AG08395 (cell line): ENCODE data around the gene EDAR.

Experiments
- DNase-seq: peaks from one replicate; pipeline ENCODE4 v3.0.0; 2012; ENCODE audit warnings: mixed read lengths, low spot score

The EDAR gene

DNA sequence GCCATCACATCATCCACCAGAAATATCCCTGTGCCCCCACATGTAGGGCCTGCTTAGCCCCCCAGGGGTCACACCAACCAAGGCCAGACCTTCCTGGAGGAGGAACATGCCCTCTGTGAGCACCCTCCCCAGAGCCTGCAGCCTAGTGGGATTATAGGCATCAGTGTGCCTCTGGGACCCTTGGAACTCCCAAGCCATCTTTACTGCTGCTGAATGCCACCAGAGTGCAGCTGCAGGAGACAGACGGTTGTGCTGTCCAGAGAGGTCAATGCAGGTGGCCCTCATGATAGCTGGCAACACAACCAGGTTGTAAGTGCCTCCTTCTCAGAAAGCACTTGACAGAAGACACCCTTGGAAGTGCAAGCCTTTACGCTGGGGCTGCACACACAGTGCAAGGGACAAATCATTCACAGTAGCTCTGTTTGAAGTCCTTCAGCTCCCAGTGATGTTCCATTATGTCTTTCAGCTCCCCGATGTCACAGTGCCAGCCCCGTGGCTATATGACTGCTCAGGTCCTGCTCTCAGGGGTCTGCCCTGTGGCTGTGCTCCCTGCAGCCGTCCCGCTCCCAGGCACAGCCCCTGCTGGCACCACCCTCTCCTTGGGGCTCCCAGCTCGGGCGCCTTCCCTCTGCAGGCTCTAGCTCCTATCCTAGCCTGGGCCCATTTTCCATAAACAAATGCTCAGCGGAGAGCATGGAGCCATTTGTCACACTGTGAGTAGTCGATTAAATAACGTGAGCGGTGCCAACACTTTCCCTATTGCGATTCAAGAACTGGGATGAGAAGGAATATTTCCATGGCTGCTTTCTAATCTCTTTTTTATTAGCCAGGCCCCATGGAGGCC, 65.1 kb downstream of the EDAR start:
- DNase-seq: no peak

DNA sequence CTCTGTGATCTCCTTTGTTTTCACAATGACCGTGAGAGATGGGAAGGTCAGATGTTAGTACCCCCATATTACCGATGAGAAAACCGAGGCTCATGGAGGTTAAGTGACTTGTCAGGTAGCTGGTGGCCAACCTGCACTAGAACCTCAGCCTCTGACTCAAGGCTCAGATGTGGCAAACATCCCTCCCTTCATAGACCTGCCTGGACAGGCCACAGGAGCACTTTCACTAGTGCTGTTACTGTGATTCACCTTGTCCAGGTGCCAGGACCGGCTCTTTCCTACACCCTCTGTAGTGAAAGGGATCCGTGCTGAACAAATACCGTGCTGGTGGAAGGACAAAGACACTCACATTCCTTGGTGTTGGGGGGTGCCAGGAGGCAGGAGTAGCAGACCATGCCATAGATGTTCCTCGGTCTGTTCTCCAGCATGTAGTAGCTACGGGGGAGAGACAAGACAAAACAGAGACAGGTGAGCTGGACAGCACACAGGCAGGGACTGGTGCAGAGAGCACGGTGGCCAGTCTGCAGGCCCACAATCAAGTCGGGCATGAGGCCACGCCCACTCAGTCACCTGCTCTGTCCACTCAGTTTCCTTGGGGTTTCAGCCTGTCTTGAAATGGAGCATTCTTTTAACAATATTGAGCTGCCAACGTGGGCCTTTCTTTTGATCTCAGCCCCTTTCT, 65.9 kb downstream of the EDAR start:
- no peak for DNase-seq

DNA sequence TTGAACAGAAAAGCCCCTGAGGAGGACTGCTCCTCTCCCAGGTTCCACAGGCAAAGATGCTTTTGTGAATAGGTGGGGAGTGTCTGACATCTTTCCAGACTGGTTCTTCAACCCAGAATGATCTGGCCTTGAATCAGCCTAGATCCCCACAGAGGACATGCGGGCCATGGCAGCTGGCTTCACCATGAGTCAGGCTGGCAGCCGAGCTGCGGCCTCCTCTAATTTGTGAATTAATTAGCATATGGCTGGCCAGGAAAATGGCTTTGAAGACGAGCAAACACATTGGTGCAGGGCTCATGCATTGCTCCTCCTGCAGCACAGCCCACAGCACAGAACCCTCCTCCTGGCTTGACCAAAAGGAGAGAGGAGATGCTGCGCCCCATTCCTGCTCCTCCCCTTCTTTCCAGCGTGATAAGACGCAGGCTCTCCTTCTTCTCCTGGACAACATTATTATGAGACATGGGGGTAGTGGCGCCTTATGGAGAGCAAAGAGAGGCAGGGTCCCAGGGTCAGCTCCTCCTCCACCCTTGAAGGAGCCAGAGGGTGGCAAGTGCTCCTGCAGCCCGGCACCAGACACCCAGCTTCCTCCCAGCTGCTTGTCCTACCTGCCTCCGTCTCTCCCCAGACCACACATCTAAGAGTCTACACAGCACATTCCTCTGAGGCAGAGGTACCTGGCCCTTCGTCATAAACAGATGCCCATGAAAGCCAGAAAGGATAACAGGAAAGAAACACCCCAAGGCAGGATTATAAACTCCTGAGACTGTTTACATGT, 66.7 kb downstream of the EDAR start:
- peak; percentile 62 for DNase-seq

DNA sequence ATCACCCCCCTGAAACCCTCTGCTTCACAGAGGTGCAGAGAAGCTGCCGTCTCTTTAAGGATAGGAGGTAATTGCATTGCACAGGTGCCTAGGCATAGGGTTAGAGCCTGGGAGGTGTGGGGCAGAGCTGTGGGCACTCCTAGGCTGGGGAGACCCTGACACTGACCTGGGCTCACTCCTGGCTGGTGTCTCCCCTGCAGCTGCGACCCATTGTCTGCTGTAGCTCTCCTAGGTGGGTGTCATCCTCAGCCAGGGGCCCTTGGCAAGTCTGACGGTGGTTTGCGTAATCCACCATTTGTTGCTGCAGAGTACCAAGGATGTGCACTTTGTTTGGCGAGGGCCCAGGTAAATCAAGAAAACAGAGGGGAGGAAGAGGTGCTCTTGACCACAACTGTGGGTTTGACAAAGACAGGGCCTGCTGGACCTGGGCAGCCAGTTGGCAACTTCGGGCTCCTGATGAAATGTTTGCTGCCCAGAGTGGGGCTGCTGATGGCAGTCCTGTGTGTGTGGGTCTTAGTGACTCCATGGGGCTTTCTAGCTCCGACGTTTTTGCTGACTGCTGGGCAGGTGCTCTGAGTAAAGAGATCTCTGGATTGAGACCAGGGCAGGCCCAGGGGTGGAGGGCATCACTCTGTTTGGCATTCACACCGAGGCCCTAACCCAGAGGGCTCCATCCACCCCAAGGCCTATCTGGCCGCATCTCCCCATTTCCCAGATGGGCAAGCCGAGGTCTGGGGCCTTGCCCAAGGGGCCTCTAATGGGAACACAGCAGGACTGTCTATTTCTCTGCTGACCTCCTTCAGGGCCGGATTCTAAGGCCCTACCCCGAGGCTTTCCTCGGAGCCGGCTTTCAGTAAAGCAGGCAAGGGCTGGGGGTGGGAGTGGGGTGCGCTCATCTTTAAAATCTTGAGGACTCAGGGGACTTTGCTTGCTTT, 67.7 kb downstream of the EDAR start:
- DNase-seq: no peak

DNA sequence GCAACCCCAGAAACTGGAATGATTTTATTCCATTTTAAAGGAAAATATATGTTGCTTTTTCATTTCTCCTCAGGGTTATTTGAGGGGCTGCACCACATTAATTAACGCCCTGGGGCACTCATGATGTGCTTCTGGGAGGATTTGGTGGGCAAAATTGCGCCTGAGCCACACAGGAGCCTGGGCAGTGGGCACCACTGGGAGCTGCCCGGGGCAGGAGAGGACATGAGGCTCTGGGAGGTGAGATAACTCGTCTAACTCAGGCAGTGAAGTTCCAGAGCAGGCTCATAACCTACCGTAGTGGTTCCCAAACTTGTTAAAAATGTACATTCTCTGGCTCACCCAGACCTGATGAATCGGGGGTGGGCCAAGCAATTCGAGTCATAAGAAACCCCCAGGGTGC, 68.3 kb downstream of the EDAR start:
- no peak for DNase-seq

DNA sequence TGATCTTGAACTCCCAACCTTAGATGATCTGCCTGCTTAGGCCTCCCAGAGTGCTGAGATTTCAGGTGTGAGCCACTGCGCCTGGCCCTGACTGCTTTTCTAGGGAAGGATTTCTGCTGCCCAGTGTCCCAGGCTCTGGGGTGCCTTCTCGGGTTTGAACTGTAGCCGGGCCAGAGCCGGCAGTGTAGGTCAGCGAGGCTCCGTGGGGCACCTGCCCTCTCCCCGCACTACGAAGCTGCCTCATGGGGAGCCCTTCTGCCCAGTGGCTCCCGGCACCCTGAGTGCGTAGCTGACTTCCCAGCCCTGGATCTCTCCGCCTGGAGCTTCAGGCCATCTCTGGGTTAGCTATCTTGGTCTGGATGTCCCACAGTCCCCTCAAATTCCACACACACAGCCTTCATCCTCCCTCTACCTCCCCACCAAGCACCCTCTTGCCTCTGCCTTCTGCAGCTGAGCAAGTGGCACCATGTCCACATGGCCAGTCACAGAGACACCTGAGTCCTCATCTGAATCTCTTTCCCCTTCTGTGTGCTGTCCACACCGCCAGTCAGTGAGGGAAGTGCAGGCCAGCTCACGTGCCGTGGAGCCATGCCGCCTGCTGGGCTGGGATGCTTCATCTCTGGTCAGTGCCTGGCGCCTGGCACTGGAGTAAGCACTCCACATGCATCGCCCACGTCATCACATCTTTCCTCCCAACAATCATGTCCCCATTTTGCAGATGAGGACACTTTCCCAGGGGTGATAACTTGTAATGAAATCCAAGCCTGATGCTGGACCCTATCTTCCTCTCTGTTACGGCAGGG, 69.2 kb downstream of the EDAR start:
- DNase-seq: no peak

DNA sequence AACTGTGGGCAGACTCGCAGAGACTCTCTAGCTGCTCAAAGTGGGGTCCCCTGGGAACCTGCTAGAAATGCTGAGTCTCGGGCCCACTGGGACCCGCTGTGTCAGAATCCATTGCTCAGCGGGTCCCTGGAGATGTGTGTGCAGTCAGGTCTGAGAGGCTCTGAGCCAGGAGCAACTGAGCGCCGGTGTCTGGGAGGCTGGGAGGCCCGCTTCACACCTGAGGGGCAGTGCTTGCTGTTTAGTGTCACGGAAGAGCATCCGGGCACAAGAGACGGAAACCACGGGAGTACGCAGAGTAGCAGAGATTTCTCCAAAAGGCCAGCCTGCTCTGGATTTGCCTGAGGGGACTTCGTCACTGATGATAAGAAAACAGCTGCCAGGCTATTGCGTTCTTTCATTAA, 70.1 kb downstream of the EDAR start:
- DNase-seq: no peak

DNA sequence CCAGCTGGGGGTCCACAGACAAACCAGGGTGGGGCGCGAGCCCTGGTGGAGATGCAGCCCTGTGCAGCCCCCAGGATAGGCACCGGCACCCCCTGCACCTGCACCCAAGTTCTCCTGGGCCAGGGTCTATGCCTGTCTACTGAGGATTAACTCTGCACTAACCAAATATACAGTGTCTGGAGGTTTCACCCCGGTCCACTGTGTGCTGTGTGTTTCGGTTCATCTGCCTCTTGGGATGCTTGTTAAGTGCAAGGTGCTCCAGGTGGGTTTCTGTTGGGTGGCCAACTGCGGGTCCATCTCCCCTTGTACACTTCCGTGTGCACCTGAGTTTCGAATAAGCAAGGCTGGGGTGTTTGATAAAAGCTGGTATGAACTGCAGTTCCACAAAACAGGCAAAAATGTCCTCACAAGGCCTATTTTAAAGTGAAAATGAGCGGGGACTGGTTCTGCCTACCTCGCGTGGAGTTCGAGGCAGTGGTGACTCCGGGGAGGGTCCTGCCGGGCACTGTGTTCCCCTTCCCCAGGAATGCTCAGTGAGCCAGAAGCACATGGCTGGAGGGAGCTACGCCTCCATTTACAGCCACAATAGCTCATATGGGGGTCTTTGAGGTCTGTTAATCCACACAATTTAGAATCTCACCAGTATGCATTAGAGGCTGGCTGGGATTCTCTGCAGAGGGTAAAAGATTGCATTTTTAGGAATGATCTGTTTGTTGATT, 70.7 kb downstream of the EDAR start:
- DNase-seq: no peak

DNA sequence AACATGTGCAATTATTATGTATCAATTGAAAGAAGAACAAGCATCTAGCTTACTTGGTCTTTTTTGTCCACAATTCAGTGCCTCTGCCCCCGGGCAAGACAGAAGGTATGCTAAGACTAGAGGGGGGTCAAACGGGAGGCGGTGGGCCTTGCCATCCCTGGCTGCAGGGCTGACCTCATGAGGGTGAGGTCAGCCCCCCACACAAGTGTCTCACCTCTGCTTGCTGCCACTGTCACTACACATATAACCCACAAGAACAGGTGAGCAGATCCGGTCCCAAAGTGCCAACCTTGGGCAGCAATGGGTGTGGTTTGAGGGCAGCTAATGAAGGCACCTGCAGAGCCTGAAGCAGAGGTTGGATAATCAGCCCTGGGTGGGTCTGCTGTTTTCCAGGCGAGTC, 71.5 kb downstream of the EDAR start:
- DNase-seq: no peak

DNA sequence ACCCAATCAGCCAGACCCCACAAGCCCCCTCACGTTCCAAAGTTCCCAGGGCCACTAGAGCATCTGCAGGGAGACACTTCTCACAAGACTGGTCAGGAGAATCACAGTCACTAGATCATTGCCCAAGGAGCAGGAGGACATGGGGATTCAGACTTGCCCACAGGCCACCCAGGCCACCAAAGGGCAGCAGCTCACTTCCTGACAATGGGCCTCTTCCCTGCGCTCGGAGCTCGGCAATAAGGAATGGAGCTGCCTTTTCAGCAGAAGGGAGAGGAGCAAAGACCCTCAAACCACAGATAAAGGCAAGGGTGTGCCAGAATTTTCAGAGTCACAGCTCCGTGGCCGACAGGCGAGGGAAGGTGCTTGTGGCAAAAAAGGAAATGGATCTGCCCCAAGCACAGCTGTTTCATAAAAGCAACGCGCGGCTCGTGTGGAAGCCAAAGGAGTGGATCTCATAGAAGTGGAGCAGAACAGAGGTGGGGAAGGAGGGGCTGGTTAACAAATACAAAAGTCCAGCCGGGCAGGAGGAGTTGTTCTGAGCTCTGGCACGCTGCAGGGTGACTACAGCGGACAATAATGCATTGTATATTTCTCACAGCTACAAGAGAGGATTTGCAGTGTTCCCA, 72.1 kb downstream of the EDAR start:
- no peak for DNase-seq

DNA sequence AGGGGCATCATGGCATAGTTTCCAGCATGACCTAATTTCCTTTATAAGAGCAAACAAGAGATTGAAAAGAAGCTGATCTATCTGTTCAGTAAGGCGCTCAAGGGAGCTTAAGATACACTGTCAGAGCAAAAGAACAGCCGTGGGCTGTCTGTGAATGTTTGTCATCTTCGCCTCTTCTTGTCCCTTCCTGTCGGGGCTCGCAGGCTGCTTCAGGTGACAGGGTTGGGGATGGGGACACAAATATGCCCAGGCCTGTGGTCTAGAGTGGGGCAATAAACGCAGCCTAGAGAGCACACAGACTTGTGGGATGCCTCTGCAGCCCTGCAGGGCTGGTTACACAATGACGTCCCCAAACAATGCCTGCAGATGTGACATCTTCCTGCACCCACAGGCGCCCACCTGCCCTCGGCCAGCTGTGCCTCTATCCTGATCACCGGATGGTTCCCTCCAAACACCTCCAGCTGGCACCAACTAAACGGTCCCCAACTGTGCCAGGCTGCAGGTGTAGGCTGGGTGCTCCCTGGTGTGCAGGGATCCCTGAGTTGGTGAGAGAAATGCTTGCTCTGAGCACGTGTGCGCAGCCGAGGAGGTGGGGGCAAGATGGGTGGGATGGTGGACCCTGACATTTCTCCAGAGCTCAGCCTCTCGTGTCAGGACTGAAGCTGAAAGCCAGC, 72.8 kb downstream of the EDAR start:
- no peak for DNase-seq

DNA sequence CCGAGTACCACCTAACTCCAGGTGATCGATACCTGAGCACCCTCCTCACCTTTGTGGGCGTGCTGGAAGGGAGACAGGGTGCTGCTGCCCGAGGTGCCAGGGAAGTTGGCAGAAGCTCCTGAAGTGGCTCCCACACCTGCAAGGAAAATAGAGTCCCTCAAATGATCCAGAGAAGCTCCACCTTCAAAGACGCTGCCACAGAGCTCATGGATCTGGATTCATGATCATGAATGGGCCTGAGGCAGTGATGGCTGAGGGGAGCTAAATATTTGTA, 76.5 kb downstream of the EDAR start:
- no peak for DNase-seq

DNA sequence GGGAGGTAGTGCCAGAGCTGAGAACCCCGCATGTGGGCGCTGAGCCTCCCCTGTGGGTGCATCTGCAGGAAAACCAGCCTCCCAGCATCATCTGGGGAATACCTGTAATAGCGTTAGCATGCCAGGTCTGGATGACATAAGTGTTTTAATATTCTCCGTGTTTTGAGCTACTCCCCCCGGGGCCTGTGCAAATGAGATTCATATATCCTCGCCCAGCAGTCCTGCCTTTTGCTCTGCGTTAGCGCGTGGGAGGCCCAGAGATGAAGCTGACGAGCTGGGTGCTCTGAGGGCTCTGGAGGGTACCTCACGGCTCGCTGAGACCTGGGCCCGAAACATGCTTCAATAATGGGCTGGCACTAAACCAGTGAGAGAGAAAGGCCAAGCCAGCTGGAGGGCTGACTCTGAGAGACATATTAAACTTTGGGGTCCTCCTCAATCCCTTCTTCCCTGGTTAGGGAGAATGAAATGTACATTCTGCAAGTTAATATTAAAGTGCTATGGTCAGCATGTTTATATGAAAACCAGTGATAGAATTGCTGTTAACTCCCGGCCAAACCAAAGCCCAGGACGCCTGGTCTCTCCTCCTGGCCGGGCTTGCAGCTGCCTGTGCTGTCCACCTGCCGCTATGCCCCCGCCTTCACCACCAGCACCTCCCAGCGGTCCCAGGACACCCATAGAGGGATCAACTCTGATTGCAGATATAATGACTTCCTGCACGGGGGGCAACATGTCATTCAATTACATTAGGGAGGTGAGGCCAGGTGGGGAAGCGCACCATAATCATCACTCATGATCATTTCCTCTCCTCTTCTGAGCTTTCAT, 77.0 kb downstream of the EDAR start:
- no peak for DNase-seq

DNA sequence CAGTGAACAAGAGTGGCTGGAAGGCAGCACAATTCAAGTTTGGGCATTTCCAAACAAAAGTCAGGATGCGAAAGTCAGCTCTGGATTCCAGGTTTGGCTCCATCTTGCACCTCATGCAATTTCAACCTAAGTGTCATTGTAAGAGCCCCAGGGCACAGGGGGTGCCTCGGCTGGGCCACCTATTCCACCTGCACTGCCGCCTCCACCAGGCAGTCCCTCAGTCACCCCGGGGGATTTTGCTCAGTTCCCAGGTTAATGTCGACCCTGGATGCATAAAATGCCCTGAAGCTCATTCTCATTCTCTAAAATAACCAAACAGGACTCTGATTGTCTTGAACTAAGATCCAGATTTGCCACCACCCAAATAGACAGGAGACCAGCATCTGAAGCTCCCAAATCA, 77.6 kb downstream of the EDAR start:
- no peak for DNase-seq

DNA sequence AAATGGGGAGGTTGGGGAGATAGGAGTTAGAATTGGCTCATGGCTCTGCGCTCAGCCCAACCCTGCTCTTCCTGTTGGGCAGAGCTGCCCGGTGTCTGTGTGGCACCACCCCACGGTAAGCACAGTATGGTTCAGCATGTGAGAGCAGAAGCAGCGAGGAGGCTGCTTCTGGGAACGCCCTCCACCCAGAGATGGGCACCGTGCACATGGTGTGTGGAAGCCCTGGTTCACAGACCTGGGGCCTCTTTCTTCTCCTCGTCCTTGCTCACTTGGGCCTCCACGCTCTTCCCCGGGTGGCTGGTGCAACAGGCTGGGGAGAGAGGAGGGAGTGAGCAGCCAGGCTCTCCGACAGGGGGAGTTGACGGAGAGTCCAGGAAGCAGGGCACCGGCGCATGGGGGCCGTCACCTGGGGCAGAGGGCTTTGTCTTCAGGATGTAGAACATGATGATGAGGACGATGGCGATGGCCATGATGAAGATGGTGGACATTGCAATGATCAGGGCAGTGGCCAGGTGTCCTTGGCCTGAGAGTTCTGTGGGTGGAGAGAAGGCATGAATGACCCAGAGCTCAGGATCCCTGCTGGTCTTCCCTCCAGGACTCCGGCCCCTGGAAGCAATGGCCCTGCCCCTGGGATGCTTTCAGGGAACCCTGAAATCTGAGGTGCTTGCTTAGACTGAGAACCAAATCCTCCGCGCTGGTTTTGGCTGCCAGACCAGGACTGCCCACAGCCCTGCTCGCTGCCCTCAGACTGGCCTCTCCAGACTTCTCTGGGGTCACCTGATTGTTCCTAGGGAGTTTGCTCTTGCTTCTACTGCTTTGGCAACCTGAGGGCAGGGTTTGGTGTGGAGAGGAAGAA, 78.3 kb downstream of the EDAR start:
- no peak for DNase-seq

DNA sequence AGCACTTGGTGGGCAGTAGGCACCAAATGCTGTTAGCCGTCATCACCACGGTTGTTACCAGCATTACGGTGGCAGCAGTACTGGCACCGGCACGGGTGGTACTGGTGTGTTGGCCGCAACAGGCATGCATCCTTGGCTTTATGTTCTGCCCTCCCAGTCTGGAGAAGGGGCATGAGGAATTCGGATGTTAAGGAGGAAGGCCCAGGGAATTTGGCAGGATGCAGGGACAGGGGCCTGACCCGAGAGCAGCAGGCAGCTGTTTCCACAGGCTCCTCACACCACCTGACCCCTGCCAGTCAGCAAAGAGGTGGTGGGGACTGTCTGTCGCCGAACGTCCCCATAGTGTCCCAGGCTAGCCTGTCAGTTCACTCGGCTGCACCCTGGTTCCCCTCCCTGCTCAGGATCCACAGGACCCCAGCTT, 79.0 kb downstream of the EDAR start:
- DNase-seq: no peak

DNA sequence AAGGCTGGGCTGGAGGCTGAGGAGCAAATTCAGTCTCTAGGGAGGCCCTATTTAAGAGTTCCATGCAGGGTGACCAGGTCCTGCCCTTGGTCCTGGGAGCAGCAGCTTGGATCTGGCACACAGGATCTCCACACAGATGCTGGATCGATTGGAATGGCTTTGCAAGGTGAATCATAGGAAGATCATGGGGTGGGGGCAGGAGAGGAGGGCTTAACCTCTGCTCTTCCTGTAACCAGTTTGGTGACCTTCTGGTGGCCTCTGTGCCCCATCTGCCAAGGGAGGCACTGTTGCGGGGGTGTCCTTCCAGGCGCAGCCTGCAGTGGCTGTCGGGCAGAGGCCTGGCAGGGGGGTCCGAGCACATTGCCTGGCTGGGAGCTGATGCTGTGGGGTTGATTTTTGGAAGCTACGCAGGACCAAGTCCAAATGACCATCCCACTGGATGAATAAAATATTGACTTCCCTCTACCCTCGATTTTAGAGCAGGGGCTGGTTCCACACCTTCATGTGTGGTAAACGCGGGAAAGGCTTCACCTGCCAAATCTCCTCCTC, 79.7 kb downstream of the EDAR start:
- DNase-seq: no peak
